Astrocyte (in vitro differentiated cells and primary cell): ENCODE data around the gene MDM1. TPM values are rescaled to one million over a fixed set of nuclear protein-coding genes. Genes with fewer than 3 reads are reported as not detected.
A peak's percentile ranks its signal among the peaks of the same experiment; 100 is the strongest.

Experiments used
- DNase-seq: peaks from one replicate; pipeline ENCODE4 v3.0.0-alpha.2; 2010; ENCODE audit warnings: low read depth
- FAIRE-seq: peaks from 2 replicates; lab custom pipeline; 2011; peaks lifted over from hg19 to GRCh38; lab: Jason Lieb, UNC
- H2AFZ ChIP-seq: 2 replicates; pipeline ENCODE4 v1.6.0; 2012; ENCODE audit warnings: low read depth, low read length, inconsistent platforms
- H3K27ac ChIP-seq: 2 replicates; pipeline ENCODE4 v1.5.1; 2011; ENCODE audit warnings: low read depth, low read length, inconsistent platforms
- H3K27me3 ChIP-seq: 2 replicates; pipeline ENCODE4 v1.6.0; 2011; ENCODE audit warnings: low read length, inconsistent platforms; ENCODE audit not compliant: insufficient read depth
- H3K36me3 ChIP-seq: 2 replicates; pipeline ENCODE4 v1.5.1; 2011; ENCODE audit warnings: low read length, inconsistent platforms; ENCODE audit not compliant: insufficient read depth
- H3K4me1 ChIP-seq: 2 replicates; pipeline ENCODE4 v1.5.1; 2011; ENCODE audit warnings: low read length, inconsistent platforms; ENCODE audit not compliant: insufficient read depth
- H3K4me2 ChIP-seq: 2 replicates; pipeline ENCODE4 v1.6.0; 2012; ENCODE audit warnings: low read length, inconsistent platforms
- H3K4me3 ChIP-seq: 2 replicates; pipeline ENCODE4 v1.5.1; 2011; ENCODE audit warnings: low read depth, mild to moderate bottlenecking, low read length, inconsistent platforms; ENCODE audit not compliant: insufficient read depth
- H3K79me2 ChIP-seq: 2 replicates; pipeline ENCODE4 v1.6.0; 2012; ENCODE audit warnings: mild to moderate bottlenecking, low read length, inconsistent platforms; ENCODE audit not compliant: insufficient read depth
- H3K9ac ChIP-seq: 2 replicates; pipeline ENCODE4 v1.6.0; 2012; ENCODE audit warnings: mild to moderate bottlenecking, low read length, inconsistent platforms
- H3K9me3 ChIP-seq: 2 replicates; pipeline ENCODE4 v1.5.1; 2012; ENCODE audit warnings: low read depth, mild to moderate bottlenecking, low read length, inconsistent platforms; ENCODE audit not compliant: insufficient read depth
- H4K20me1 ChIP-seq: 2 replicates; pipeline ENCODE4 v1.6.0; 2012; ENCODE audit warnings: low read length, inconsistent platforms; ENCODE audit not compliant: insufficient read depth
- H3K27ac Mint-ChIP-seq: one replicate; pipeline ENCODE4 v1.8.0; 2021; ENCODE audit warnings: mild to moderate bottlenecking, mixed read lengths; ENCODE audit not compliant: unreplicated experiment
- H3K27me3 Mint-ChIP-seq: one replicate; pipeline ENCODE4 v1.8.0; 2021; ENCODE audit warnings: low read depth, mixed read lengths; ENCODE audit not compliant: unreplicated experiment
- H3K36me3 Mint-ChIP-seq: one replicate; pipeline ENCODE4 v1.8.0; 2021; ENCODE audit warnings: low read depth, mixed read lengths; ENCODE audit not compliant: unreplicated experiment
- H3K4me1 Mint-ChIP-seq: one replicate; pipeline ENCODE4 v1.8.0; 2021; ENCODE audit warnings: low read depth, mixed read lengths; ENCODE audit not compliant: unreplicated experiment
- H3K4me3 Mint-ChIP-seq: one replicate; pipeline ENCODE4 v1.8.0; 2021; ENCODE audit warnings: mild to moderate bottlenecking, moderate library complexity, mixed read lengths; ENCODE audit not compliant: unreplicated experiment
- H3K9me3 Mint-ChIP-seq: one replicate; pipeline ENCODE4 v1.8.0; 2021; ENCODE audit warnings: mild to moderate bottlenecking, mixed read lengths; ENCODE audit not compliant: unreplicated experiment
- EZH2 ChIP-seq: IDR thresholded peaks from 2 replicates; pipeline ENCODE4 v1.6.1; 2012; ENCODE audit warnings: mild to moderate bottlenecking, low read length, inconsistent platforms; ENCODE audit not compliant: insufficient read depth
- total RNA-seq: library from RNA; stranded (reverse); gene quantifications from 2 replicates; pipeline ENCODE4 v1.2.1, GENCODE V29; 2021
- TF ChIP-seq, protein P1 (sequence below): IDR thresholded peaks from 2 replicates; pipeline ENCODE4 v1.5.1; 2011; ENCODE audit warnings: low read depth, mild to moderate bottlenecking, inconsistent platforms, low read length, moderate library complexity; ENCODE audit not compliant: insufficient read depth

Gene MDM1
- total RNA-seq, 1 donor from 2014 or later = 10.8 TPM

DNA sequence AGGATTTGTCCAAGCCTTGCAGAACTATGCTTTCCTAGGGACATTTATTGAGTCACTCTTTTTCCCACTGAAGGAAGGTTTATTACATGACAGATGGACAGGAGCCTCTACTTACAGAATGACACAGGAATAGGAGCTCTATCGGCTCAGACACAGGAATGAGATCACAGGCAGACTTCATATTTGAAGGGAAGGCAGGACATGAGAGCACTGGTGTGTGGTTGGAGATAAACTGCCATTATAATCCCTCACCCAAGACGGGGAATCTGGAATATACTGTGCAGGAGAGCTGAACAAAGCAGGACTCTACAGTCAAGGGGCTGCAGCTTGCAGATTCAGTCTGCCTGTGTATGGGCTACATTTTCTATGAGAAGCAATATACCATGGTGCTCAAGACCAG is 51.9 kb downstream of the MDM1 start:
- Mint-ChIP-seq H3K4me1 (peaks cover 5% of the 10 kb centered on the region), H3K9me3 (no peaks in the 10 kb centered on the region), H3K27ac (no peak overlapping the region), H3K4me3 (no peak overlapping the region), H3K36me3 (no peaks in the 10 kb centered on the region), H3K27me3 (peaks cover 2% of the 10 kb centered on the region)
- H3K4me3 ChIP-seq = no peak overlapping the region
- no peak overlapping the region for H3K27ac ChIP-seq
- TF ChIP-seq EZH2 = no peak
- TF ChIP-seq, protein P1, sequence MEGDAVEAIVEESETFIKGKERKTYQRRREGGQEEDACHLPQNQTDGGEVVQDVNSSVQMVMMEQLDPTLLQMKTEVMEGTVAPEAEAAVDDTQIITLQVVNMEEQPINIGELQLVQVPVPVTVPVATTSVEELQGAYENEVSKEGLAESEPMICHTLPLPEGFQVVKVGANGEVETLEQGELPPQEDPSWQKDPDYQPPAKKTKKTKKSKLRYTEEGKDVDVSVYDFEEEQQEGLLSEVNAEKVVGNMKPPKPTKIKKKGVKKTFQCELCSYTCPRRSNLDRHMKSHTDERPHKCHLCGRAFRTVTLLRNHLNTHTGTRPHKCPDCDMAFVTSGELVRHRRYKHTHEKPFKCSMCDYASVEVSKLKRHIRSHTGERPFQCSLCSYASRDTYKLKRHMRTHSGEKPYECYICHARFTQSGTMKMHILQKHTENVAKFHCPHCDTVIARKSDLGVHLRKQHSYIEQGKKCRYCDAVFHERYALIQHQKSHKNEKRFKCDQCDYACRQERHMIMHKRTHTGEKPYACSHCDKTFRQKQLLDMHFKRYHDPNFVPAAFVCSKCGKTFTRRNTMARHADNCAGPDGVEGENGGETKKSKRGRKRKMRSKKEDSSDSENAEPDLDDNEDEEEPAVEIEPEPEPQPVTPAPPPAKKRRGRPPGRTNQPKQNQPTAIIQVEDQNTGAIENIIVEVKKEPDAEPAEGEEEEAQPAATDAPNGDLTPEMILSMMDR = no peak
- DNase-seq (no peak), FAIRE-seq (no peak)
- H3K27me3 ChIP-seq = no peaks in the 10 kb centered on the region
- H3K79me2 ChIP-seq = no peaks in the 10 kb centered on the region
- H4K20me1 ChIP-seq = no peaks in the 10 kb centered on the region
- peaks cover 16% of the 10 kb centered on the region for H3K4me1 ChIP-seq
- H3K9me3 ChIP-seq = no peaks in the 10 kb centered on the region
- H3K4me2 ChIP-seq = no peak overlapping the region
- H3K36me3 ChIP-seq = no peaks in the 10 kb centered on the region
- no peak overlapping the region for H2AFZ ChIP-seq
- no peak overlapping the region for H3K9ac ChIP-seq

DNA sequence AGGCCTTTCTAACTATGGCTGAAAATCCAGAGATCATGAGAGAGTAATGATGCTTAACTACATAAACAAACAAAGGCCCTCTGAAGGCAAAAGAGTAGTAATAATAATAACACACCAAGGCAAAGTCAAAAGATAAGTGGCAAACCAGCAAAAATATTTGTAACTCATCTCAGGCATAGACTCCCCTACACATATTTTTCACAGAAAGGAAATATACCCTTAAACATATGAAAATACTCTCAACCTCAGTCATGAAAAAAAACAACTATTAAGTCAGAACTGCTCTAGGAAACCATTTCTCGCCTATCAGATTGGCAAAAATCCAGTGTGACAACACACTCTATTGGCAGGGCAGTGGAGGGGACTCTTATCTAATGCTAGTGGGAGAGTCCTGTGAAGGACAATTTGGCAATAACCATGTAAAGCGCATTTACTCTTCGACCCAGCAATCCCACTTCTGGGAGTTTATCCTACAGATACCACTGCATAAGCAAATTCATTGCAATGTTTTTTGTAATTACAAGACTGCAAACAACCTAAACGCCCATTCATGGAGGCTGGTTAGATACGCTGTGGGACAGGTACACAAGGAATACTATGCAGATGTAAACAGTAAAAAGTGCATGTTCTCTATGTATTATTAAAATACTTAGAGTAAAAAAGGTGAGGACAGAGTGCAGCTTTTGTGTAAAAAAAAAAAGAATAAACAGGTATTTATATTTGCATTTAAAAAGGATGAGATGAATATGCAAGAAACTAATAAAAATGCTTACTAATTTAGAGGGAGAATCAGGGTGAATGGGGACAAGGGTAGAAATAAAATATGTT is 52.7 kb downstream of the MDM1 start:
- no peak overlapping the region for H3K9ac ChIP-seq
- DNase-seq = peak; percentile 43
- no peak overlapping the region for H3K4me3 Mint-ChIP-seq

More for the DNA sequence above, 52.7 kb downstream of the MDM1 start:
- Mint-ChIP-seq H3K4me1 (peaks cover 5% of the 10 kb centered on the region), H3K36me3 (no peaks in the 10 kb centered on the region), H3K9me3 (no peaks in the 10 kb centered on the region), H3K27ac (no peak overlapping the region), H3K27me3 (peaks cover 2% of the 10 kb centered on the region)
- Histone ChIP-seq H2AFZ (no peak overlapping the region), H3K27me3 (no peaks in the 10 kb centered on the region), H3K36me3 (no peaks in the 10 kb centered on the region), H3K4me1 (peaks cover 16% of the 10 kb centered on the region), H3K79me2 (no peaks in the 10 kb centered on the region), H3K27ac (peak overlapping the region; percentile 28), H4K20me1 (no peaks in the 10 kb centered on the region), H3K4me2 (peak overlapping the region; percentile 7), H3K9me3 (no peaks in the 10 kb centered on the region), H3K4me3 (no peak overlapping the region)
- peak; percentile 20 for FAIRE-seq
- TF ChIP-seq, protein P1 = no peak
- TF ChIP-seq EZH2 = no peak
